HG03439 (cell line): ENCODE measurements around the gene TUBA4B.

Experiments used
- ATAC-seq: cut with Tn5 transposase; IDR thresholded peaks from one replicate; pipeline ENCODE4 v1.9.1; 2021; ENCODE audit warnings: mild to moderate bottlenecking, moderate library complexity; ENCODE audit not compliant: unreplicated experiment

TUBA4B gene

GRCh38 chr2:219218732-219219701 is 34.0 kb upstream of the TUBA4B start, which contains the start of gene ABCB6:
TSS of gene ABCB6 (minus strand) at chr2:219218958. CDS start at chr2:219218673, 285 bp downstream.
- ATAC-seq: peak; percentile 67

DNA sequence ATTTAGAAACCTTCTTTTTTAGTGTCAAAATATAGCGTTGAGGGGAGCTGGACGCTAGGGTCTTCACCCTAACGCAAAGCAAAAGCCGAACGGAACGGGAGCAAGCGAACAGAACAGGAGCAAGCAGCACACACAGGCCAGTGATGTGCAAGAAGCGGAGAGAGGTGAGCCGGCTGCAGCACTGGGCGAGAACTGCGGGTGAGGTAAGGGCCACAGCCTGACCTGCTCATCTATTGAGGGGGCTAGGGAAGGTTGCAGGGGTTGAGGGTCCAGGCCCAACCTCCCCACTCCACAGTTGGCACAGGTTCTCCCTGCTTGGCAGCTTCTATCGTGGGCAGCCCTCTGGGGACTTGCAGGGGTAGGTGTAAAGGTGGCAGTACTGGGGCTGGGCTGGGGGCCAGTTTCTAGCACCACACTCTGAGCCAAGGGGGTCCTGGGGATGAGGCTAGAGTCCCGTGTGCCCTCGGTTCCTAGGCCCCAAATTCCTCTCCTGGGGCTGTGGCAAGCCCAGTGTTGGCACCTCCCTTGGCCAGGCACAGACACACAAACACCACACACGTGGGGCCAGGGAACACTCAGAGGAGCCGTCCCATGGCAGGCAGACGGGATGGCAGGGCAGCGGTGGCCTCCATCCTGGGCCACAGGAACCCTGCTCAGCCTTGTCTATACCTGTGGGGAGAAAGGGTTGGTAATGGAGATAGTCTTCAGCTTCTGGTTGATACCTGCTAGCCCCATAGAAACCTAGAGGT is 33.1 kb upstream of the TUBA4B start:
- no peak for ATAC-seq

GRCh38 chr2:219220652-219221402 is 32.2 kb upstream of the TUBA4B start:
- no peak for ATAC-seq

DNA sequence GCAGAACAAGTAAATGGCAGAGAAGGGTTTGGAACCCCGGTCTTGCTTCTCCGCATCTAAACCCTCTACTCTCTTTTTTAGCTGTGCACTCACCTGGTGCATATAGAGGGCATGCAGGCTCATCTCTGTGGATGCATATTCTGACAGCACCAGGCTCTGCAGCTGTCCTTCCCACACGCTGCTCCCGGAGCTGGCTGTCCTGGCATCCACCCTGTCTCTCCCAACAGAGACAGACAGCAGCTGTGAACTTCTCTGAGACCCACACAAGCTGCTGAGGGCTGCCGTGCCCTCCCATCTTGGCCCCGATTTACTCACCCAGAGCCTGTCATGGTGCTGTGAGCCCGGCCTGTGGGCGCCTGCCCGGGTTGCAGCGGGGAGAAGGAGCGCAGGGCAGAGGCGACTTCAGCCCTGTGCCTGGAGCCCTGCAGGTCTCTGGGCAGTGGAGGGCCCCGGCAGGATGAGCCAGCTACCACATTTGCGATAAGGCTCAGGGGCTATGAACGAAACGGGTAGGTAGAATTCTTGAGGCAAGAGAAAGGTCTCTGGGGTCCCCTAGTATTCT is 31.0 kb upstream of the TUBA4B start:
- ATAC-seq: no peak

DNA sequence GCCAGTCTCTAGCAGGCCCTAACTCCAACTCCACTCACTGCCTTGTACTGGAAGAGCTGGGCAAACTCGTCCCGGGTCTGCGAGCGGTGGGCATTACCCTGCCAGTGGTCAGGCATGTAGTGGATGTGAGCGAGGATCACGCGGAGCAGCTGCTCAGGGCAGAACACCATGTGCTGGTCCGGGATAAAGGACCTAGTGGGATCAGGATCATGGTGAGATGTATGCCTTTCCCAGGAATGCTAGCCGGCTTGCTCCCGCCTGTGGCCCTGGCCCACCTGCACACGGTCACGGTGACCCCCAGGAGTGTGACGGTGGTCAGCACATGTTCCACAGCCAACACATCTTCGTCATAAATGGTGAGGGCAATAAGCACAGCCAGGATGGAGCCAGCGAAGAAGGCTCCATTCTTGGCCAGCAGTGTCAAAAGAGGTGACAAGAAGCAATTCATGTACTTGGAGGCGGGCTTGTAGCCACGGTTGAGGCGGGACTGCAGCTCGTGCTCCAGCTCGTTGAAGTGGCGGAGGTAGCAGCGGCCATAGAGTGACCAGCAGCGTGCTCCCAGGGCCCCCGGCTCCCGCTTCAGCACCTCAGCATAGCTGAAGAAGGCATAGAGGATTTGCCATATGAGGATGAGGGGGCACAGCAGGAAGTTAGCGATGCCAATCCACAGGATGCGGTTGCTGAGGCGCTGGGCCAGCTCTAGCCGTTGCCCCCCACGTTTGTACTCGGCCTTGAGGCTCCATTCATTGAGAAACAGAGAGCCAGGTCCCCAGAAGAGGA is 29.0 kb upstream of the TUBA4B start:
- ATAC-seq: no peak

- no peak for ATAC-seq
These were observed 27.7 kb upstream of the TUBA4B start for GRCh38 chr2:219225350-219225749.

- no peak for ATAC-seq
These were observed 24.8 kb upstream of the TUBA4B start for GRCh38 chr2:219228041-219228910.

DNA sequence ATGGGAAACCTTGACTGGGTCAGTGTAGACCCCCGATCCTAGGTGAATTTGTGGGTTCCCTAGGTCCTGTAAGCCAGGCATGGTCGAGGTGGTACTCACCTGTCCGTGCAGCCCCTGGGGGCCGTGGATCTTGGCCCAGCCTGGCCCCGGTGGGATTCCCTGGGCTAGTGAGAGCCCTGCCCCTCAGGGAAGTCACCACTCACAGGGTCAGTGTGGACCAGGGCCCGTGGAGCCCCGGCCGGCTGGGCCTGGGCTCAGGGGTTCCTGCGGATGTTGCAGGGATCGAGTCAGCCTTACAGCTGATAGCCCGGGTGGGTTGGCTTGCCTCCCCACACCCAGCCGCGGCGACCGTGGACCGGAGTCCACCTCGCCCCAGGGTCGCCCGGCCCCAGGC is 24.1 kb upstream of the TUBA4B start:
- ATAC-seq: peak; percentile 4

DNA sequence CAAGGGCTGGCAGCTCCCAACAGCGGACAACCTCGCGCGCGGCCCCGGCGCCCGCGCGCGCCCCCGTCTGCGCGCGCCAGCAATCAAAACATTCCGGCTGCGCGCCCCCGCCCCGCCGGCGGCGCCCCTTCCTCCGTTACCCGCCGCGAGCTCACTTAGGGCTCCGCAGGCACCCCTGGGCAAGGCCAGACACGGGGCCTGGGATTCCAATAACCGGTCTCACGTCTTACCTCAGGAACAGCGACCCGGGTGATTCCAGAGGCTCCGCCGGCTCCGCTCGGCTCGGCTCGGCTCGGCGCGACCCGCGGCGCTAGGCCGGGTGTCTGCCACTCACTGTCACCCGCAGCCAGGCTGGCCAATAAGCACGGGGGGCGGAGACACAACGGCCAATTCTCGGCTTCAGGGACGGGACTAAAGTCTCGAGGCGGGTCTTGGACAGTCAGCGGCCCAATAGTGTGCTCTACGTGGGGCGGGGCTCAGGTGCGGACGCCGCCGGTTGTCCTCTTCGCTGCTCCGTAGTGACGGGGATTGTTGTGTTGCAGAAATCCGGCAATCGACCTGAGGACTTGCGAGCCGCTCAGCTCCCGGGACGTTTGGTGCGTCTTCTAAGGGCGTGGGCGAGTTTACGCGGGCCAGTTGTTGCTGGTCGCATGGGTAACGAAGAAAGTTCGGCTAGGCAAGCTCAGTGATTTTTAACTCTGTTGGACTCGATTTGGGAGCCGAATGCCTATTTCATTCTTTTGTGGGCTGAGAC is 23.6 kb upstream of the TUBA4B start, which contains the start of the genes ANKZF1 and ATG9A:
TSS of gene ANKZF1 (plus strand) at position 502 of the 754 bp plus-strand sequence. CDS start 452 bp downstream, outside the sequence.
TSS of gene ATG9A (minus strand) at position 332 of the 754 bp plus-strand sequence. CDS start 1,612 bp downstream, outside the sequence.
- ATAC-seq: peak; percentile 92

DNA sequence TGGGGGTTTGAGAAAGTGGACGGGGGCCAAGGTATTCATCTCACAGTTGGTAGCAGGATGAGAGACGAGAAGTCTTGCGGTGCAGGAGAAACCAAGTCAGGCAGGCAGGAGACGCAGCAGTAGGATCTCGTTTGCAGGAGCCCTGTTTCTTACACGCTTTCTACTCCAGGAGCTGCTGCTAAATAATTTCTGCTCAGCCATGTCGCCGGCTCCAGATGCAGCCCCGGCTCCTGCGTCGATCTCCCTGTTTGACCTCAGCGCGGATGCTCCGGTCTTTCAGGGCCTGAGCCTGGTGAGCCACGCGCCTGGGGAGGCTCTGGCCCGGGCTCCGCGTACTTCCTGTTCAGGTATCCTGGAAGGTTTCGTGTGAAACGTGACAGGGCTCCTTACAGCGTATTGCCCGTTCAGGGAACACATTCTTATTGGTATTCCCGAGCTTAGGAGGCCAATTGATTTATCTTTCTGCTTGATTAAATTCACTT is 22.9 kb upstream of the TUBA4B start:
- peak; percentile 5 for ATAC-seq

- no peak for ATAC-seq
These were observed 18.7 kb upstream of the TUBA4B start for GRCh38 chr2:219234331-219234730.

- ATAC-seq: no peak
These were observed 9.7 kb upstream of the TUBA4B start for GRCh38 chr2:219243291-219243761.

DNA sequence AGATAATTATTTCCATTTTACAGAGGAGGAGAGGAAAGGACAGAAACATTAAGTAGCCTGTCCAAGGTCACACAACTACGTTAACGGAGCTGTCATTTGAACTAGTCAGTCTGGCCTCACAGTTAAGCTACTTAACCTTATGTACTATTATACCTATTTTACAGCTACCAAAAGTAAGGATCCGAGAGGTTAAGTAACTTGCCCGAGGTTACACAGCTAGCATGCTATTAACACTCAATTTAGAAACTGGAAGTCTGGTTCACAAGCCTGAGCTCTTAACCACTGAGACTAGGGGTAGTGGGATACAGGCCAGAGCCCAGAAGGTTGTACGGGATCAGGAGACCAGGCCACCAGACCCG is 8.3 kb upstream of the TUBA4B start:
- ATAC-seq: no peak

DNA sequence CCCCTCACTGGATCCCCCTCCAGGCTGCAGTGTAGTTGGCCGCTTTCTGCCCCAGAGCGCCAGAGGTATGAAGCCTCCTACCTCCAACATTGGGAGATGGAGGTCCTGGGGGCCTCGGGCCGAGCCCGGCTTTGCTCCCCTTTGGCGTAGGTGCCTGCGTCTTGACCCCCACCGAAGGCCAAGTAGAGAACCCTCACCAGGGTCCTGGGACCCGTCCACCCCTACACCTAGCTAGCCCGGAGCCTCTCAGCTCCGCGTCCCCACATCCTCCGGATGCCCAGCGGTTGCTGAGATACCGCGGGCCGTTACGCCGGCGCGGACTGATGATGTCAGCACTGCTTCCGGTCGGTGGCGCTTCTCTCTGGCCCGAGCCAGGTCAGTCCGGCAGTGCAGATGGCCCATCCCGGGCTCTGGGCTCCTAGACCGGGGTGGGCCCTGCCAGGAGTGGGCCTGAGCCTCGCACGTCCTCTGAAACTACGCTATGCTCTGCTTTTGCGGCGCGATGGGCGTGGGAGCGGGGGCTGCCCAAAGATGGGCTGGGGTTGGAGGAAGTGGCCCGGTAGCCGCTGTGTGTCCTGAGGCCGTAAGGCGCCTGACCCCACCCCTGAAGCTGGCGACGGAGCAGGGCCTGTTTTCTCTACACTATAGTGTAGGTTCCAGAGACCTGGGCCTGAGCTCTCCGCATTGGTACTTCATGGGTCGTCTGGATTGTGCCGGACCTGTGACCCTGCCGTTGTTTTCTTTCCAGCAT is 7.7 kb upstream of the TUBA4B start, which contains the start of the genes GLB1L and STK16:
TSS of gene GLB1L (minus strand) at position 297 of the 751 bp plus-strand sequence. CDS start 1,871 bp downstream, outside the sequence.
TSS of gene STK16 (plus strand) at position 332 of the 751 bp plus-strand sequence. CDS start 521 bp downstream, outside the sequence.
- ATAC-seq: peak; percentile 85

DNA sequence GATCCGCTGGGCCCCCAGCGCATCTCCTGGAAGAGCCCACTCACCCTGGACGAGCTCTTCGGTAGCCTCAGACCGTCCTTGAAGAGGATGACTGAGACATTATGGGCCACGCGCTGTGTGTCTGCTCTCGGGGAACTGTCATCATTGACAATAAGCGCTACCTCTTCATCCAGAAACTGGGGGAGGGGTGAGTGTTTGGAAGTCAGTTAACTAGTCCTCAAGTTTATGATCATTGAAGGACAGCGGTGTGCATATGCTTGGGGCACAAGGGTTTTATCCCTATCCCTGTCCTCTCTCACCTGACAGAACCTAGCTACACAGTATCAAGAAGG is 7.2 kb upstream of the TUBA4B start:
- no peak for ATAC-seq

- no peak for ATAC-seq
These were observed 6.5 kb upstream of the TUBA4B start for GRCh38 chr2:219246559-219246958.
